Measurements from ENCODE around the gene CRCP. TPM values are rescaled to one million over a fixed set of nuclear protein-coding genes. Genes with fewer than 3 reads are reported as not detected.
"Not testable (repeated sequence)": the region's sequence is repeated elsewhere in the genome, so short reads cannot be mapped to it uniquely, and the experiment has no call there.

The CRCP gene
- total and polyA plus RNA-seq, 4 donors, result 13.0 to 52.6 (median 18.4) TPM

DNA sequence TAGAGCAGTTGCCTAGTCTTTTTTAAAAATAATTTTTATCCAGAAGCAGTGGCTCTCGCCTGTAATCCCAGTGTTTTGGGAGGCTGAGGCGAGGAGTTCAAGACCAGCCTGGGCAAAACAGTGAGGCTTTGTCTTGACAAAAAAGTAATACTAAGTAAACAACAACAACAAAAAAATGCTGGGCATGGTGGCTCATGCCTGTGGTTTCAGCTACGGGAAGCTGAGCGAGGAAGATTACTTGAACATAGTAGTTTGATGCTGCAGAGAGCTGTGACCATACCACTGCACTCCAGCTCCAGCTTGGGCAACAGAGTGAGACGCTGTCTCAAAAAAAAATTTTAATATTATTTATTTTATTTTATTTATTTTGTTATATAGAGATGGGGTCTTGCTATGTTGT lies 59.2 kb downstream of the CRCP start:
- DNase-seq (ENCODE audit: low spot score), result no peak
- no peaks in the 10 kb centered on the region for H3K36me3 ChIP-seq (ENCODE audit: control insufficient read depth in 4 of 4, insufficient read depth in 3 of 4, low read depth in 1 of 4, low read length in 3 of 4)
- H3K27me3 ChIP-seq (ENCODE audit: control insufficient read depth in 4 of 4, insufficient read depth in 4 of 4, low read length in 3 of 4), result no peaks in the 10 kb centered on the region
- no peak overlapping the region for H3K9ac ChIP-seq (ENCODE audit: low read depth in 1 of 2, low read length in 2 of 2)
- no peak overlapping the region for H3K4me3 ChIP-seq (ENCODE audit: low read depth in 1 of 3, low read length in 3 of 3)
- TF ChIP-seq HNF4A (conservative IDR thresholded peaks at IDR 0.05) (no peak), RXRA (IDR thresholded peaks at IDR 0.05) (no peak), GABPA (IDR thresholded peaks at IDR 0.05 in 1 of 2, conservative IDR thresholded peaks at IDR 0.05 in 1 of 2) (no peak), EGR1 (IDR thresholded peaks at IDR 0.05; ENCODE audit: low read depth in 2 of 2) (no peak), HNF4G (IDR thresholded peaks at IDR 0.05) (no peak), TAF1 (conservative IDR thresholded peaks at IDR 0.05) (no peak), SP1 (IDR thresholded peaks at IDR 0.05) (no peak), JUND (IDR thresholded peaks at IDR 0.05) (no peak), RAD21 (IDR thresholded peaks at IDR 0.05) (no peak)
- TF ChIP-seq, protein P1, sequence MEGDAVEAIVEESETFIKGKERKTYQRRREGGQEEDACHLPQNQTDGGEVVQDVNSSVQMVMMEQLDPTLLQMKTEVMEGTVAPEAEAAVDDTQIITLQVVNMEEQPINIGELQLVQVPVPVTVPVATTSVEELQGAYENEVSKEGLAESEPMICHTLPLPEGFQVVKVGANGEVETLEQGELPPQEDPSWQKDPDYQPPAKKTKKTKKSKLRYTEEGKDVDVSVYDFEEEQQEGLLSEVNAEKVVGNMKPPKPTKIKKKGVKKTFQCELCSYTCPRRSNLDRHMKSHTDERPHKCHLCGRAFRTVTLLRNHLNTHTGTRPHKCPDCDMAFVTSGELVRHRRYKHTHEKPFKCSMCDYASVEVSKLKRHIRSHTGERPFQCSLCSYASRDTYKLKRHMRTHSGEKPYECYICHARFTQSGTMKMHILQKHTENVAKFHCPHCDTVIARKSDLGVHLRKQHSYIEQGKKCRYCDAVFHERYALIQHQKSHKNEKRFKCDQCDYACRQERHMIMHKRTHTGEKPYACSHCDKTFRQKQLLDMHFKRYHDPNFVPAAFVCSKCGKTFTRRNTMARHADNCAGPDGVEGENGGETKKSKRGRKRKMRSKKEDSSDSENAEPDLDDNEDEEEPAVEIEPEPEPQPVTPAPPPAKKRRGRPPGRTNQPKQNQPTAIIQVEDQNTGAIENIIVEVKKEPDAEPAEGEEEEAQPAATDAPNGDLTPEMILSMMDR (IDR thresholded peaks at IDR 0.05; ENCODE audit: low read depth, low read length, missing input control), result no peak
- TF ChIP-seq, protein P2, sequence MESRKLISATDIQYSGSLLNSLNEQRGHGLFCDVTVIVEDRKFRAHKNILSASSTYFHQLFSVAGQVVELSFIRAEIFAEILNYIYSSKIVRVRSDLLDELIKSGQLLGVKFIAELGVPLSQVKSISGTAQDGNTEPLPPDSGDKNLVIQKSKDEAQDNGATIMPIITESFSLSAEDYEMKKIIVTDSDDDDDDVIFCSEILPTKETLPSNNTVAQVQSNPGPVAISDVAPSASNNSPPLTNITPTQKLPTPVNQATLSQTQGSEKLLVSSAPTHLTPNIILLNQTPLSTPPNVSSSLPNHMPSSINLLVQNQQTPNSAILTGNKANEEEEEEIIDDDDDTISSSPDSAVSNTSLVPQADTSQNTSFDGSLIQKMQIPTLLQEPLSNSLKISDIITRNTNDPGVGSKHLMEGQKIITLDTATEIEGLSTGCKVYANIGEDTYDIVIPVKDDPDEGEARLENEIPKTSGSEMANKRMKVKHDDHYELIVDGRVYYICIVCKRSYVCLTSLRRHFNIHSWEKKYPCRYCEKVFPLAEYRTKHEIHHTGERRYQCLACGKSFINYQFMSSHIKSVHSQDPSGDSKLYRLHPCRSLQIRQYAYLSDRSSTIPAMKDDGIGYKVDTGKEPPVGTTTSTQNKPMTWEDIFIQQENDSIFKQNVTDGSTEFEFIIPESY (IDR thresholded peaks at IDR 0.05), result no peak
- H3K4me1 ChIP-seq (ENCODE audit: control insufficient read depth in 4 of 4, insufficient read depth in 4 of 4, low read length in 3 of 4), result peaks cover 0 to 3% (median 0%) of the 10 kb centered on the region in 4 donors
- 95% methylated on average over 5 of the region's 5 CpGs for WGBS
- no peaks in the 10 kb centered on the region for H3K9me3 ChIP-seq (ENCODE audit: control insufficient read depth in 4 of 4, low read length in 3 of 4)
- H3K27ac ChIP-seq (ENCODE audit: low read depth in 1 of 2, low read length in 2 of 2), result no peak overlapping the region

DNA sequence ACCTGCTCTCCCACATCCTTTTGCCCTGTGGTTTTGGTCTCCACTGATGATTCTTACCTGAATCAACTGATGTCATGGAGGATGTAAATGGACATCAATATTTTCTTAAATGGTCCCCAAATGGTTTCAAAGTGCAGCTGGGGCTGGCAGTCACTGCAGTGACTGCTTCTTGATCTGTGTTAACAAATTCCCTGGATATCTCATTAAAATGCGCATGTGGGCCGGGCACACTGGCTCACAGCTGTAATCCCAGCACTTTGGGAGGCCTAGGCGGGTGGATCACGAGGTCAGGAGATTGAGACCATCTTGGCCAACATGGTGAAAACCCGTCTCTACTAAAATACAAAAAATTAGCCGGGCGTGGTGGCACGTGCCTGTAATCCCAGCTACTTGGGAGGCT lies 60.4 kb downstream of the CRCP start:
- H3K9ac ChIP-seq (ENCODE audit: low read depth in 1 of 2, low read length in 2 of 2); H3K27ac ChIP-seq (ENCODE audit: low read depth in 1 of 2, low read length in 2 of 2); H3K4me1 ChIP-seq (ENCODE audit: control insufficient read depth in 4 of 4, insufficient read depth in 4 of 4, low read length in 3 of 4); H3K4me3 ChIP-seq (ENCODE audit: low read depth in 1 of 3, low read length in 3 of 3); H3K9me3 ChIP-seq (ENCODE audit: control insufficient read depth in 4 of 4, low read length in 3 of 4); H3K27me3 ChIP-seq (ENCODE audit: control insufficient read depth in 4 of 4, insufficient read depth in 4 of 4, low read length in 3 of 4); DNase-seq (ENCODE audit: low spot score); H3K36me3 ChIP-seq (ENCODE audit: control insufficient read depth in 4 of 4, insufficient read depth in 3 of 4, low read depth in 1 of 4, low read length in 3 of 4): not testable (repeated sequence)
- WGBS, result 97% methylated on average over 8 of the region's 8 CpGs

DNA sequence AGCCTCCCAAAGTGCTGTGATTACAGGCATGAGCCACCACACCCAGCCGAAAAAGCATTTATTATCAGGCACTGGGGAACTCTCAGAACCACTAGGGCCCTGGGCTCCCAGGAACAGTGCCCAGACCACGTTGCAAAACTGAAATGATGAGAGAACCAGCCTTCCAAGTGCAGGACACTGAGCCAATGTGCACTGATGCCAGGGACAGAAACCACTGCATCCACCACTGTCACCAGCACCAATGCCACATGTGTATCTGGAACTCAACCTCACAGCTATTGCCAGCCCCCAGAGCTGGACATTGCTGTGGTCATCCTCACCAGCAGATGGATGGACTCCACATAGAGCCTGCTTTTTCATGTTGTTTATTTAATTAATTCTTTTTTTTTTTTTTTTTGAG lies 62.3 kb downstream of the CRCP start:
- no peaks in the 10 kb centered on the region for H3K27me3 ChIP-seq (ENCODE audit: control insufficient read depth in 4 of 4, insufficient read depth in 4 of 4, low read length in 3 of 4)
- no peak for DNase-seq (ENCODE audit: low spot score)
- peak in 1 of 2 donors; percentile 17 for TF ChIP-seq HNF4A (conservative IDR thresholded peaks at IDR 0.05)
- TF ChIP-seq, protein P3, sequence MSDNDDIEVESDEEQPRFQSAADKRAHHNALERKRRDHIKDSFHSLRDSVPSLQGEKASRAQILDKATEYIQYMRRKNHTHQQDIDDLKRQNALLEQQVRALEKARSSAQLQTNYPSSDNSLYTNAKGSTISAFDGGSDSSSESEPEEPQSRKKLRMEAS (IDR thresholded peaks at IDR 0.05), result no peak
- peak in 1 of 2 donors; percentile 31 for TF ChIP-seq RAD21 (IDR thresholded peaks at IDR 0.05)
- no peak for TF ChIP-seq HNF4G (IDR thresholded peaks at IDR 0.05)
- no peak for TF ChIP-seq RXRA (IDR thresholded peaks at IDR 0.05)
- TF ChIP-seq, protein P1 (IDR thresholded peaks at IDR 0.05; ENCODE audit: low read depth, low read length, missing input control), result no peak
- no peak for TF ChIP-seq NR2F2 (IDR thresholded peaks at IDR 0.05)
- TF ChIP-seq, protein P4, sequence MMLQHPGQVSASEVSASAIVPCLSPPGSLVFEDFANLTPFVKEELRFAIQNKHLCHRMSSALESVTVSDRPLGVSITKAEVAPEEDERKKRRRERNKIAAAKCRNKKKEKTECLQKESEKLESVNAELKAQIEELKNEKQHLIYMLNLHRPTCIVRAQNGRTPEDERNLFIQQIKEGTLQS (IDR thresholded peaks at IDR 0.05), result no peak
- no peaks in the 10 kb centered on the region for H3K9me3 ChIP-seq (ENCODE audit: control insufficient read depth in 4 of 4, low read length in 3 of 4)
- no peaks in the 10 kb centered on the region for H3K36me3 ChIP-seq (ENCODE audit: control insufficient read depth in 4 of 4, insufficient read depth in 3 of 4, low read depth in 1 of 4, low read length in 3 of 4)
- no peak overlapping the region for H3K9ac ChIP-seq (ENCODE audit: low read depth in 1 of 2, low read length in 2 of 2)
- H3K27ac ChIP-seq (ENCODE audit: low read depth in 1 of 2, low read length in 2 of 2), result no peak overlapping the region
- WGBS, result 36% methylated on average over 2 of the region's 2 CpGs
- H3K4me3 ChIP-seq (ENCODE audit: low read depth in 1 of 3, low read length in 3 of 3), result no peak overlapping the region
- H3K4me1 ChIP-seq (ENCODE audit: control insufficient read depth in 4 of 4, insufficient read depth in 4 of 4, low read length in 3 of 4), result peaks cover 0 to 3% (median 0%) of the 10 kb centered on the region in 4 donors

All from liver (tissue), 9 donors.